Natural killer cell (primary cell): ENCODE measurements around the gene CCDC200. TPM values are rescaled to one million over a fixed set of nuclear protein-coding genes. Genes with fewer than 3 reads are reported as not detected.
"Not testable (repeated sequence)": the region's sequence is repeated elsewhere in the genome, so short reads cannot be mapped to it uniquely, and the experiment has no call there.

Source experiments
- ATAC-seq, 3 donors: fragments of 150-1000 bp in 2 of 3; fragments of 200-7000 bp in 1 of 3; cut with Tn5 transposase; 1 replicate in 1 of 3; 2 replicates in 2 of 3; pipeline ENCODE4 v1.10.0; 2021; ENCODE audit warnings: mild to moderate bottlenecking in 2 of 3, moderate library complexity in 2 of 3
- DNase-seq, 2 donors: peaks; one replicate each; pipeline versions ENCODE4 v3.0.0 to v3.0.0-alpha.2; 2013 to 2021; ENCODE audit warnings: mixed read lengths in 1 of 2
- H3K27ac ChIP-seq: one replicate; pipeline ENCODE4 v1.5.1; 2013; ENCODE audit warnings: mild to moderate bottlenecking, low read length
- H3K27me3 ChIP-seq: one replicate; pipeline ENCODE4 v1.6.1; 2013; ENCODE audit warnings: low read length; ENCODE audit not compliant: control insufficient read depth, insufficient read depth
- H3K36me3 ChIP-seq: one replicate; pipeline ENCODE4 v1.6.1; 2013; ENCODE audit warnings: low read length; ENCODE audit not compliant: control insufficient read depth, insufficient read depth
- H3K4me1 ChIP-seq: one replicate; pipeline ENCODE4 v1.6.1; 2013; ENCODE audit warnings: low read length; ENCODE audit not compliant: control insufficient read depth, insufficient read depth
- H3K4me3 ChIP-seq: one replicate; pipeline ENCODE4 v1.5.1; 2013; ENCODE audit warnings: low read length
- H3K9me3 ChIP-seq: one replicate; pipeline ENCODE4 v1.6.1; 2013; ENCODE audit warnings: low read length; ENCODE audit not compliant: control insufficient read depth, insufficient read depth
- H3K27ac Mint-ChIP-seq, 2 donors: one replicate each; pipeline ENCODE4 v1.8.0; 2022; ENCODE audit warnings: mild to moderate bottlenecking in 2 of 2, mixed read lengths in 2 of 2, moderate library complexity in 1 of 2
- H3K27me3 Mint-ChIP-seq, 2 donors: one replicate each; pipeline ENCODE4 v1.8.0; 2022; ENCODE audit warnings: low read depth in 2 of 2, mixed read lengths in 2 of 2
- H3K36me3 Mint-ChIP-seq: one replicate; pipeline ENCODE4 v1.8.0; 2022; ENCODE audit warnings: mixed read lengths
- H3K4me1 Mint-ChIP-seq, 2 donors: one replicate each; pipeline ENCODE4 v1.8.0; 2022; ENCODE audit warnings: mixed read lengths in 2 of 2
- H3K4me3 Mint-ChIP-seq: one replicate; pipeline ENCODE4 v1.8.0; 2022; ENCODE audit warnings: mild to moderate bottlenecking, moderate library complexity, mixed read lengths
- H3K9me3 Mint-ChIP-seq, 2 donors: one replicate each; pipeline ENCODE4 v1.8.0; 2022; ENCODE audit warnings: mixed read lengths in 2 of 2
- WGBS: methylation state at CpG from one replicate; pipeline ENCODE4 v1.1.7; 2013; ENCODE audit warnings: missing lambda C conversion rate; ENCODE audit not compliant: insufficient coverage; 5-methylcytosine and 5-hydroxymethylcytosine counted together
- intact Hi-C: fragments of 100-400 bp; cut with micrococcal nuclease; formaldehyde crosslinking; loops from one replicate; pipeline ENCODE4 v1.14.2; 2022
- total RNA-seq, 4 donors: library from RNA; stranded (reverse); fragments of 120-200 nt in 1 of 4; gene quantifications; one replicate each; pipeline versions ENCODE4 v1.2.3 to v1.2.4, GENCODE V29; 2013 to 2022
- TF ChIP-seq, protein P1 (sequence below): fragments of 200-600 bp; IDR thresholded peaks from one replicate; pipeline ENCODE4 v1.8.0; 2022; ENCODE audit warnings: antibody characterized with exemption

CCDC200 gene
- total RNA-seq, 3 donors from 2014 or later (not counting 1 experiment from before 2014, with no cell fraction given): 0.64 to 1.5 TPM; not detected in 1

DNA sequence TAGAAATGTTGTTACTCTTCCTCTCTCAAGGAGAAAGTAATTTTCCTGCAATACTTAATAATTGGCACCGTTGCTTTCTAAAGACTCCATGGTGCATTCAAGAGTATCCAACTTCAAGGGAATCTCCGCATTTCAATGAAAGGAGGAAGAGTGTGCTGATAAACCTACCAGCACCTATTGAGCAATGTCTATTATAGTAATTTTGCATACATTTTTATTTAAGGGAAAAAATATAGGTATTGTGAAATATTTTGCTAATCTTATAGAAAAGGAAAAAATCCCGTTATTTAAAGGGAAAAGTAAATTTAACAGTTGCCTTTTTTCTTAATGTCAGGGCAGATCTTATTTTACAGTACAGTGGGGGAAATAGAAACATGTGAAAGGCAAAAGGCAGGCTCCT, 17.8 kb downstream of the CCDC200 start:
- peaks cover 21% of the 10 kb centered on the region for H3K4me1 ChIP-seq
- no peaks in the 10 kb centered on the region for H3K27me3 Mint-ChIP-seq
- peaks cover 19% of the 10 kb centered on the region for H3K36me3 ChIP-seq
- peak overlapping the region; percentile 96 for H3K4me3 Mint-ChIP-seq
- H3K4me3 ChIP-seq: peak overlapping the region; percentile 72
- 96% methylated on average over 2 of the region's 3 CpGs for WGBS
- no peaks in the 10 kb centered on the region for H3K9me3 Mint-ChIP-seq
- TF ChIP-seq, protein P1, sequence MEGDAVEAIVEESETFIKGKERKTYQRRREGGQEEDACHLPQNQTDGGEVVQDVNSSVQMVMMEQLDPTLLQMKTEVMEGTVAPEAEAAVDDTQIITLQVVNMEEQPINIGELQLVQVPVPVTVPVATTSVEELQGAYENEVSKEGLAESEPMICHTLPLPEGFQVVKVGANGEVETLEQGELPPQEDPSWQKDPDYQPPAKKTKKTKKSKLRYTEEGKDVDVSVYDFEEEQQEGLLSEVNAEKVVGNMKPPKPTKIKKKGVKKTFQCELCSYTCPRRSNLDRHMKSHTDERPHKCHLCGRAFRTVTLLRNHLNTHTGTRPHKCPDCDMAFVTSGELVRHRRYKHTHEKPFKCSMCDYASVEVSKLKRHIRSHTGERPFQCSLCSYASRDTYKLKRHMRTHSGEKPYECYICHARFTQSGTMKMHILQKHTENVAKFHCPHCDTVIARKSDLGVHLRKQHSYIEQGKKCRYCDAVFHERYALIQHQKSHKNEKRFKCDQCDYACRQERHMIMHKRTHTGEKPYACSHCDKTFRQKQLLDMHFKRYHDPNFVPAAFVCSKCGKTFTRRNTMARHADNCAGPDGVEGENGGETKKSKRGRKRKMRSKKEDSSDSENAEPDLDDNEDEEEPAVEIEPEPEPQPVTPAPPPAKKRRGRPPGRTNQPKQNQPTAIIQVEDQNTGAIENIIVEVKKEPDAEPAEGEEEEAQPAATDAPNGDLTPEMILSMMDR: no peak
- H3K9me3 ChIP-seq: no peaks in the 10 kb centered on the region
- H3K27me3 ChIP-seq: no peaks in the 10 kb centered on the region
- peaks cover 6% of the 10 kb centered on the region for H3K36me3 Mint-ChIP-seq
- H3K4me1 Mint-ChIP-seq: peaks cover 22 to 30% of the 10 kb centered on the region in 2 donors
- peak overlapping the region; percentile 86 for H3K27ac ChIP-seq
- intact Hi-C loops: loop anchor here (5.0 kb wide), 2 partner anchors 38 to 127 kb away; partner anchors contain the start of gene NBR1
- peak overlapping the region; percentile 95 to 97 for H3K27ac Mint-ChIP-seq
- ATAC-seq: no peak
- no peak for DNase-seq

DNA sequence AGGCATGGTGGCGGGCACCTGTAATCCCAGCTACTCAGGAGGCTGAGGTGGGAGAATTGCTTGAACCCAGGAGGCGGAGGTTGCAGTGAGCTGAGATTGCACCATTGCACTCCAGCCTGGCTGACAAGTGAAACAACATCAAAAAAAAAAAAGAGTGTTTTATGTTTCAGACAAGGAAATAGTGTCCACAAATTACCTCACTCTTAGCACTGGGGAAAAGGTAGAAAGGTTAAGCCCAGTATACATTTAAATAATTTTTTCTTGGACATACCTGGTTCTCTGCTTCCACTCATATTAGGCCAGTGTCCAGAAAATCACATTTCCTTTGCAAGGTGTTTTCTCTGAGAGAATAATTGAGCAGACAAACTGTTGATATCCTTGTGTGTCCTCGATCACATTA, 25.4 kb downstream of the CCDC200 start:
- H3K27me3 Mint-ChIP-seq, H3K4me3 ChIP-seq, H3K4me1 Mint-ChIP-seq, H3K27me3 ChIP-seq, H3K4me1 ChIP-seq, H3K36me3 Mint-ChIP-seq, H3K27ac Mint-ChIP-seq, H3K27ac ChIP-seq, ATAC-seq, DNase-seq, H3K9me3 ChIP-seq, H3K9me3 Mint-ChIP-seq, H3K4me3 Mint-ChIP-seq: not testable (repeated sequence)
- 100% methylated on average over 3 of the region's 3 CpGs for WGBS
- intact Hi-C loops: loop anchor here (10.0 kb wide), 1 partner anchor 178 kb away; the partner anchor contains the start of genes RND2 and VAT1
- peaks cover 58% of the 10 kb centered on the region for H3K36me3 ChIP-seq

DNA sequence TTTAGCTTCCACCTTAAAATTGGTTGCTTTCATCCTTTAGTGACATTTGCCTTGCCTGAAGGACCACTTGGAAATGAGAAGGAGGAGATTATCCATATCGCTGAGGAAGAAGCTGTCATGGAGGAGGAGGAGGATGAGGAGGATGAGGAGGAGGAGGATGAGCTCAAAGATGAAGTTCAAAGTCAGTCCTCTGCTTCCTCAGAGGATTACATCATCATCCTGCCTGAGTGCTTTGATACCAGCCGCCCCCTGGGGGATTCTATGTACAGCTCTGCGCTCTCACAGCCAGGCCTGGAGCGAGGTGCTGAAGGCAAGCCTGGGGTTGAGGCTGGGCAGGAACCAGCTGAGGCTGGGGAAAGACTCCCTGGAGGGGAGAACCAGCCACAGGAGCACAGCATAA, 28.3 kb downstream of the CCDC200 start:
- H3K27ac ChIP-seq: no peak overlapping the region
- no peak overlapping the region for H3K27ac Mint-ChIP-seq
- H3K9me3 ChIP-seq: no peaks in the 10 kb centered on the region
- no peak overlapping the region for H3K4me3 Mint-ChIP-seq
- H3K36me3 ChIP-seq: peaks cover 65% of the 10 kb centered on the region
- ATAC-seq (no peak), DNase-seq (no peak)
- no peaks in the 10 kb centered on the region for H3K9me3 Mint-ChIP-seq
- H3K4me3 ChIP-seq: no peak overlapping the region
- H3K36me3 Mint-ChIP-seq: peaks cover 11% of the 10 kb centered on the region
- peaks cover 0 to under 1% of the 10 kb centered on the region in 2 donors for H3K4me1 Mint-ChIP-seq
- H3K27me3 Mint-ChIP-seq: no peaks in the 10 kb centered on the region
- TF ChIP-seq, protein P1: no peak
- H3K27me3 ChIP-seq: no peaks in the 10 kb centered on the region
- no peaks in the 10 kb centered on the region for H3K4me1 ChIP-seq
- intact Hi-C loops: loop anchor here (10.0 kb wide), 1 partner anchor 175 kb away; the partner anchor contains the start of genes RND2 and VAT1
- WGBS: 91% methylated on average over 4 of the region's 4 CpGs

DNA sequence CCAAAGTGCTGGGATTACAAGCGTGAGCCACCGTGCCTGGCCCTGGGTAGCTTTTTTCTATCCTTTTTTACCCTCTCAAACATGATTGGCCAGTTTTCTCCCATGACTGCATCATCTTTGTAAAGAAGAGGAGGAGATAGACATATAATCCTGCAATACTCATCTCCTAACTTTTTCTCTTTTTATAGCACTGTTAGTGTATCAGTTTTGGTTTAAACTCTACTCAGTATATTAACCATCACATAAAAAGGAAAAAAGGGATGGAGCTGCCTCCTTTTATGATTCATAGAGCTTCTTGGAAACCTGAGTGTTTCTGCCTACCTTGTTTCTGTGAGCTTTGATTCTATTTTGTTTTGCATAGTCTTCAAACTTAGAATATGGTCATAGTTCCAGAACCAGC, 28.8 kb downstream of the CCDC200 start:
- DNase-seq (no peak), ATAC-seq (no peak)
- Mint-ChIP-seq H3K36me3 (peaks cover 14% of the 10 kb centered on the region), H3K4me1 (no peaks in the 10 kb centered on the region), H3K27me3 (no peaks in the 10 kb centered on the region), H3K9me3 (no peaks in the 10 kb centered on the region), H3K4me3 (no peak overlapping the region), H3K27ac (no peak overlapping the region)
- intact Hi-C loops: loop anchor here (10.0 kb wide), 1 partner anchor 175 kb away; the partner anchor contains the start of genes RND2 and VAT1
- Histone ChIP-seq H3K27me3 (no peaks in the 10 kb centered on the region), H3K4me1 (no peaks in the 10 kb centered on the region), H3K9me3 (no peaks in the 10 kb centered on the region), H3K27ac (no peak overlapping the region), H3K36me3 (peaks cover 68% of the 10 kb centered on the region), H3K4me3 (no peak overlapping the region)
- 100% methylated on average over 2 of the region's 2 CpGs for WGBS
- TF ChIP-seq, protein P1: no peak
